HepG2 (cell line): ENCODE results near the gene NAV1. TPM values are rescaled to one million over a fixed set of nuclear protein-coding genes. Genes with fewer than 3 reads are reported as not detected.

ENCODE experiments used
- ATAC-seq: fragments of 200-7000 bp; cut with Tn5 transposase; 3 replicates; pipeline ENCODE4 v1.9.1; 2020; ENCODE audit warnings: mild to moderate bottlenecking, moderate library complexity
- BruUV-seq: library from RNA; stranded (reverse); fragments of 400-500 nt; replicated peaks from 2 replicates; lab custom pipeline; 2021; lab: Mats Ljungman, UMichigan
- CTCF ChIA-PET: fragments of 300-600 bp; formaldehyde crosslinking; extraction: SDS; loops from one replicate; lab custom pipeline; 2021; ENCODE audit warnings: low total read pairs, inconsistent platforms, low intra/inter-chr PET ratio; lab: Yijun Ruan, JAX
- POLR2A ChIA-PET: fragments of 350-600 bp; sonication (Branson Sonifier 250); formaldehyde crosslinking; loops from one replicate; lab custom pipeline; 2020; ENCODE audit warnings: antibody characterized with exemption, inconsistent platforms; lab: Yijun Ruan, JAX
- DNase-seq: peaks from one replicate; pipeline ENCODE4 v3.0.0-alpha.2; 2015; ENCODE audit warnings: low spot score
- FAIRE-seq: peaks from 3 replicates; lab custom pipeline; 2011; peaks lifted over from hg19 to GRCh38; lab: Jason Lieb, UNC
- H2AFZ ChIP-seq: one replicate; pipeline ENCODE4 v1.6.1; 2011; ENCODE audit warnings: low read length, inconsistent platforms
- H3K27ac ChIP-seq: fragments of 300-600 bp; 3 replicates; pipeline ENCODE4 v1.8.0; 2011; ENCODE audit warnings: mixed run types, mild to moderate bottlenecking, mixed read lengths, low read length, inconsistent platforms; ENCODE audit not compliant: insufficient read depth; ENCODE audit errors: extremely low read length
- H3K27me3 ChIP-seq, 2 experiments: fragments of 200-600 bp in 1 of 2; 2 replicates in 1 of 2; 3 replicates in 1 of 2; pipeline versions ENCODE4 v1.6.0 to v1.8.0; 2011; ENCODE audit warnings: low read length in 2 of 2, mild to moderate bottlenecking in 2 of 2, moderate library complexity in 2 of 2, inconsistent platforms in 1 of 2; ENCODE audit not compliant: insufficient read depth in 2 of 2, control insufficient read depth in 1 of 2
- H3K36me3 ChIP-seq, 2 experiments: fragments of 200-600 bp in 1 of 2; replicated peaks in 1 of 2; 2 replicates in 1 of 2; 3 replicates in 1 of 2; pipeline versions ENCODE4 v1.5.1 to v1.8.0; 2011; ENCODE audit warnings: low read length in 2 of 2, inconsistent platforms in 1 of 2; ENCODE audit not compliant: insufficient read depth in 2 of 2, control insufficient read depth in 1 of 2
- H3K4me1 ChIP-seq: 2 replicates; pipeline ENCODE4 v1.5.1; 2012; ENCODE audit warnings: low read length, inconsistent platforms; ENCODE audit not compliant: insufficient read depth
- H3K4me2 ChIP-seq: 2 replicates; pipeline ENCODE4 v1.6.0; 2011; ENCODE audit warnings: low read depth, low read length, inconsistent platforms
- H3K4me3 ChIP-seq, 3 experiments: fragments of 200-600 bp in 1 of 3; sonication (generic), shearing (Covaris generic) in 1 of 3; replicated peaks in 1 of 3; 2 replicates each; pipeline ENCODE4 v1.5.1; 2011 to 2016; ENCODE audit warnings: low read length in 3 of 3, inconsistent platforms in 2 of 3, low read depth in 2 of 3, mild to moderate bottlenecking in 2 of 3, control low read depth in 1 of 3, mixed read lengths in 1 of 3; ENCODE audit not compliant: insufficient read depth in 1 of 3
- H3K79me2 ChIP-seq: one replicate; pipeline ENCODE4 v1.6.1; 2011; ENCODE audit warnings: low read length, inconsistent platforms; ENCODE audit not compliant: insufficient read depth
- H3K9ac ChIP-seq: 2 replicates; pipeline ENCODE4 v1.6.0; 2011; ENCODE audit warnings: mild to moderate bottlenecking, low read depth, low read length, inconsistent platforms; ENCODE audit not compliant: insufficient read depth
- H3K9me3 ChIP-seq: 2 replicates; pipeline ENCODE4 v1.5.1; 2012; ENCODE audit warnings: mild to moderate bottlenecking, low read length
- H4K20me1 ChIP-seq: 2 replicates; pipeline ENCODE4 v1.6.0; 2011; ENCODE audit warnings: inconsistent platforms, mild to moderate bottlenecking, low read length, moderate library complexity; ENCODE audit not compliant: insufficient read depth
- ATF7 ChIP-seq, 2 experiments: fragments of 450-650 bp in 1 of 2; sonication (generic) in 1 of 2; formaldehyde crosslinking in 1 of 2; IDR thresholded peaks; 2 replicates each; pipeline versions ENCODE4 v1.4.0 to v1.6.1; 2016 to 2020; ENCODE audit warnings: antibody characterized with exemption in 1 of 2, mild to moderate bottlenecking in 1 of 2, missing genetic modification reagents in 1 of 2
- MZF1 ChIP-seq: sonication (generic); formaldehyde crosslinking; IDR thresholded peaks from 2 replicates; pipeline ENCODE4 v1.8.1; 2023; ENCODE audit warnings: mild to moderate bottlenecking, missing genetic modification reagents, borderline replicate concordance
- SYNCRIP ChIP-seq: fragments of 200-400 bp; formaldehyde crosslinking; IDR thresholded peaks from 2 replicates; pipeline ENCODE4 v1.6.1; 2018; ENCODE audit warnings: mild to moderate bottlenecking, low read depth, low read length; ENCODE audit not compliant: insufficient read depth
- ZNF354B ChIP-seq: sonication (generic); formaldehyde crosslinking; IDR thresholded peaks from 2 replicates; pipeline ENCODE4 v1.8.0; 2022; ENCODE audit warnings: mild to moderate bottlenecking, missing genetic modification reagents
- ZNF441 ChIP-seq: sonication (generic); formaldehyde crosslinking; IDR thresholded peaks from 2 replicates; pipeline ENCODE4 v1.7.0; 2021; ENCODE audit warnings: missing genetic modification reagents, borderline replicate concordance
- ZNF468 ChIP-seq: sonication (generic); formaldehyde crosslinking; IDR thresholded peaks from 2 replicates; pipeline ENCODE4 v1.8.0; 2022; ENCODE audit warnings: mild to moderate bottlenecking, moderate library complexity, missing genetic modification reagents
- ZNF629 ChIP-seq: sonication (generic); formaldehyde crosslinking; conservative IDR thresholded peaks from 2 replicates; pipeline ENCODE4 v1.5.0; 2020; ENCODE audit warnings: missing genetic modification reagents
- WGBS: methylation state at CpG from one replicate; pipeline ENCODE4 v1.1.6; 2017; ENCODE audit warnings: low lambda C conversion rate; 5-methylcytosine and 5-hydroxymethylcytosine counted together
- in situ Hi-C: cut with HindIII; loops from 2 replicates; pipeline ENCODE4 v1.10.0; 2017; ENCODE audit warnings: low pct_unique_long_range_greater_than_20kb; ENCODE audit not compliant: extremely low pct_ligation_motif_present
- intact Hi-C: fragments of 100-400 bp; cut with micrococcal nuclease; formaldehyde crosslinking; loops from one replicate; pipeline ENCODE4 v1.10.0; 2022; ENCODE audit not compliant: unreplicated experiment
- polyA plus RNA-seq, 8 experiments: library from polyadenylated mRNA; depleted of rRNA in 3 of 8; stranded (reverse) in 7 of 8; unstranded in 1 of 8; fragments of >200 nt; fragmentation: Illumina TruSeq in 4 of 8; extraction: Trizol in 4 of 8; gene quantifications; 2 replicates each; pipeline versions ENCODE4 v1.2.1 to v1.2.3, GENCODE V29; 2011 to 2016; ENCODE audit warnings: low read depth in 4 of 8, missing spikeins in 1 of 8, mixed read lengths in 1 of 8; ENCODE audit not compliant: insufficient read depth in 1 of 8
- total RNA-seq, 5 experiments: library from RNA; depleted of rRNA; stranded (reverse); fragments of >200 nt; fragmentation: Illumina TruSeq; extraction: Trizol; gene quantifications; 2 replicates each; pipeline ENCODE4 v1.2.3, GENCODE V29; 2016; ENCODE audit warnings: low read depth in 1 of 5

NAV1 gene
- total and polyA plus RNA-seq, 2 of the 13 experiments (the other 11 are each of a cell fraction or from before 2014, with no cell fraction given) = not detected

DNA sequence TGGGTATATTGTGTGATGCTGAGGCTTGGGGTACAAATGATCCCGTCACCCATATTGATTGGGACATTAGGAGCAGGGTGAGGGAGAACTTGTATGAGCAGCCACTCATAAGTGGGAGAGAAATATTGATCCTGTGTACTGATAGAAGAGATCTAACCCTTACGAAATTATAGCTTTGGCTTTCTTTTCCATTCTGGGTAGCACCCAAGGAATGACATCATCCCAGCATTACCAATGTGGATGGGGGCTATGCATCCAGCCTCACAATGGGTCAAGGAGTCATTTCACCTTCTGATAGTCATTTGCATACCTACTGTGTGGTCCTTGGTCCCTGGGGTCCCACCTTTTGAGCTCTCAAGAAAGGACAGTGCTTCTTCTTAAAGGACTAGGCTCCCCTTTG is 1.9 kb upstream of the NAV1 start:
- no peak for DNase-seq
- Histone ChIP-seq H3K36me3 (no peaks in the 10 kb centered on the region), H3K9ac (no peak overlapping the region), H3K79me2 (no peaks in the 10 kb centered on the region), H3K27me3 (peaks cover 17 to 77% of the 10 kb centered on the region in 2 experiments), H3K4me1 (peaks cover 18% of the 10 kb centered on the region), H4K20me1 (no peaks in the 10 kb centered on the region), H3K27ac (no peak overlapping the region), H3K4me3 (no peak overlapping the region), H3K4me2 (no peak overlapping the region), H2AFZ (no peak overlapping the region), H3K9me3 (no peaks in the 10 kb centered on the region)
- FAIRE-seq = no peak
- ChIA-PET POLR2A (no interaction called here), CTCF (no interaction called here)
- 36% methylated on average over 2 of the region's 2 CpGs for WGBS
- BruUV-seq = no TSS peak
- ATAC-seq = no peak
- in situ Hi-C loops = no loop called here
- TF ChIP-seq MZF1 (CRISPR knock-in tag) (no peak), ZNF468 (no peak), SYNCRIP (no peak), ATF7 (IDR thresholded peaks at IDR 0.05) (peak; percentile 66), ATF7 (CRISPR knock-in tag; IDR thresholded peaks at IDR 0.05) (no peak), ZNF441 (CRISPR knock-in tag) (no peak)
- intact Hi-C loops = no loop called here

DNA sequence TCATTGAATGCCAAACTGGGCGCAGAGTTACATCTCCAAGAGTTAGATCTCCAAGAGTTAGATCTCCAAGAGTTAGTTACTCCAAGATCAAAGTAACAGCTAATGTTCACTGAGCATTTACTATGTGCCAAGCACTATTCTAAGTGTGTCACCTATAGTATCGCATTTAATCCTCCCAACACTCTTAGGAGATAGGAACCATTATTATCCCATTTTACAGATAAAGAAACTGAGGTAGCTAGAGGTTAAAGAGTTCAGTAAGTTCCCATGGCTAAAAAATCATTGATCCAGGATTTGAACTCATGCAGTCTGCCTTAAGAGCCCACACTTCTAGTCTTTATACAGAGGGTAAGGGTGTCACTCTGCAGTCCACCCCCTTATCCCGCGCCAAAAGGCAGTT is 1.5 kb upstream of the NAV1 start:
- no peak for ATAC-seq
- peak; percentile 51; the same call in 1 of the 2 replicates for TF ChIP-seq ZNF629
- no peak for TF ChIP-seq ZNF354B (CRISPR knock-in tag)
- Histone ChIP-seq H3K79me2 (no peaks in the 10 kb centered on the region), H3K27ac (no peak overlapping the region), H3K27me3 (peaks cover 17 to 77% of the 10 kb centered on the region in 2 experiments), H3K9ac (no peak overlapping the region), H3K4me2 (no peak overlapping the region), H3K36me3 (no peaks in the 10 kb centered on the region), H3K9me3 (no peaks in the 10 kb centered on the region), H4K20me1 (no peaks in the 10 kb centered on the region), H3K4me3 (no peak overlapping the region), H2AFZ (no peak overlapping the region), H3K4me1 (peaks cover 18% of the 10 kb centered on the region)
- ChIA-PET CTCF (no interaction called here), POLR2A (no interaction called here)
- DNase-seq = no peak
- FAIRE-seq = no peak
- intact Hi-C loops (no loop called here), in situ Hi-C loops (no loop called here)
- BruUV-seq = no TSS peak
- 64% methylated on average over 4 of the region's 4 CpGs for WGBS
